WTC11 (cell line): ENCODE results near the gene GALNT4.

ENCODE experiments used
- ATF2 ChIP-seq: sonication (generic); formaldehyde crosslinking; IDR thresholded peaks from 2 replicates; pipeline ENCODE4 v1.8.1; 2022; ENCODE audit warnings: low read depth, missing genetic modification reagents, borderline replicate concordance
- CTCF ChIP-seq: fragments of 200-600 bp; IDR thresholded peaks from 2 replicates; pipeline ENCODE4 v1.8.0; 2022; ENCODE audit warnings: antibody characterized with exemption
- FOXK1 ChIP-seq: sonication (generic); formaldehyde crosslinking; IDR thresholded peaks from 2 replicates; pipeline ENCODE4 v1.8.0; 2022; ENCODE audit warnings: mild to moderate bottlenecking, moderate library complexity, missing genetic modification reagents
- KAT7 ChIP-seq: sonication (generic); formaldehyde crosslinking; IDR thresholded peaks from 2 replicates; pipeline ENCODE4 v1.8.1; 2023; ENCODE audit warnings: missing genetic modification reagents, mild to moderate bottlenecking, borderline replicate concordance
- NFYB ChIP-seq: sonication (generic); formaldehyde crosslinking; conservative IDR thresholded peaks from 2 replicates; pipeline ENCODE4 v1.8.0; 2022; ENCODE audit warnings: low read depth, missing genetic modification reagents
- NR1H2 ChIP-seq: sonication (generic); formaldehyde crosslinking; IDR thresholded peaks from 2 replicates; pipeline ENCODE4 v1.9.0; 2021; ENCODE audit warnings: mild to moderate bottlenecking, moderate library complexity, missing genetic modification reagents
- NR2C2 ChIP-seq: sonication (generic); formaldehyde crosslinking; IDR thresholded peaks from 2 replicates; pipeline ENCODE4 v1.8.0; 2022; ENCODE audit warnings: mild to moderate bottlenecking, missing genetic modification reagents
- NR3C1 ChIP-seq: sonication (generic); formaldehyde crosslinking; conservative IDR thresholded peaks from 2 replicates; pipeline ENCODE4 v1.8.1; 2023; ENCODE audit warnings: low read depth, mild to moderate bottlenecking, missing genetic modification reagents
- SP1 ChIP-seq: sonication (generic); formaldehyde crosslinking; conservative IDR thresholded peaks from 2 replicates; pipeline ENCODE4 v1.8.1; 2022; ENCODE audit warnings: missing genetic modification reagents
- TP53 ChIP-seq: sonication (generic); formaldehyde crosslinking; IDR thresholded peaks from 2 replicates; pipeline ENCODE4 v1.8.1; 2023; ENCODE audit warnings: mild to moderate bottlenecking, missing genetic modification reagents
- USF2 ChIP-seq: sonication (generic); formaldehyde crosslinking; IDR thresholded peaks from 2 replicates; pipeline ENCODE4 v1.8.1; 2023; ENCODE audit warnings: mild to moderate bottlenecking, missing genetic modification reagents, moderate library complexity
- ZNF512 ChIP-seq: sonication (generic); formaldehyde crosslinking; IDR thresholded peaks from 2 replicates; pipeline ENCODE4 v1.8.1; 2022; ENCODE audit warnings: missing genetic modification reagents, borderline replicate concordance

- no peak for TF ChIP-seq CTCF
- no peak for TF ChIP-seq USF2 (CRISPR knock-in tag)
- TF ChIP-seq TP53 (CRISPR knock-in tag) = no peak
- TF ChIP-seq NR2C2 (CRISPR knock-in tag) = no peak
- no peak for TF ChIP-seq KAT7 (CRISPR knock-in tag)
- TF ChIP-seq NFYB (CRISPR knock-in tag) = no peak
- TF ChIP-seq NR1H2 = no peak
- TF ChIP-seq NR3C1 (CRISPR knock-in tag) = no peak
- TF ChIP-seq ATF2 (CRISPR knock-in tag) = no peak
- no peak for TF ChIP-seq ZNF512
- no peak for TF ChIP-seq FOXK1
- no peak for TF ChIP-seq SP1 (CRISPR knock-in tag)
Observed at GRCh38 chr12:89499857-89500256, 24.7 kb downstream of the GALNT4 start.
